COLO668 (cell line): Measurements from ENCODE around the gene ADORA1.
A peak's percentile ranks its signal among the peaks of the same experiment; 100 is the strongest.

Experiments used
- DNase-seq: peaks from one replicate; lab custom pipeline; 2025; ENCODE audit not compliant: unreplicated experiment; lab: John Stamatoyannopoulos, UW

Gene ADORA1

DNA sequence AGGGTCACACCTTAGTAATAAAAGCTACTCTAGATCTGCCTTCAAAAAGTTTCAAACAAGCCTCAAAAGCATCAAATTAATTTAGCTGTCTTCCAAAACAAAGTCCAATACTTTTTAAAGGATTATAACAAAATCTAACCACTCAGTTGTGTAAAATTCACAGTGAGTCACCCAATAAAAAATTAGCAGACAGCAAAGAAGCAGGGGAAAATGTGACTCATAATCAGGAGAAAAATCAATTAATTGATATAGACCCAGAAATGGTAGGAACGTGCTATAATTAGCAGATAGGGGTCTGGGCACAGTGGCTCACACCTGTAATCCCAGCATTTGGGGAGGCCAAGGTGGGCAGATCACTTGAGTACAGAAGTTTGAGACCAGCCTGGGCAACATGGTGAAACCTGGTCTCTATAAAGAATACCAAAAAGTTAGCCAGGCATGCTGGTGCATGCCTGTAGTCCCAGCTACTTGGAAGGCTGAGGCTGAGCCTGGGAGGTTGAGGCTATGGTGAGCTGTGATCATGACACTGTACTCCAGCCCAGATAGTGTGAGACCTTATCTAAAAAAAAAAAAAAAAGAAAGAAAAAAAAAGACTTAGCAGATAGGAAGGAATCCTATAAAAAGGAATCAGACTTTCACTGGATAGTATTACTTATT is 33.6 kb upstream of the ADORA1 start:
- no peak for DNase-seq

DNA sequence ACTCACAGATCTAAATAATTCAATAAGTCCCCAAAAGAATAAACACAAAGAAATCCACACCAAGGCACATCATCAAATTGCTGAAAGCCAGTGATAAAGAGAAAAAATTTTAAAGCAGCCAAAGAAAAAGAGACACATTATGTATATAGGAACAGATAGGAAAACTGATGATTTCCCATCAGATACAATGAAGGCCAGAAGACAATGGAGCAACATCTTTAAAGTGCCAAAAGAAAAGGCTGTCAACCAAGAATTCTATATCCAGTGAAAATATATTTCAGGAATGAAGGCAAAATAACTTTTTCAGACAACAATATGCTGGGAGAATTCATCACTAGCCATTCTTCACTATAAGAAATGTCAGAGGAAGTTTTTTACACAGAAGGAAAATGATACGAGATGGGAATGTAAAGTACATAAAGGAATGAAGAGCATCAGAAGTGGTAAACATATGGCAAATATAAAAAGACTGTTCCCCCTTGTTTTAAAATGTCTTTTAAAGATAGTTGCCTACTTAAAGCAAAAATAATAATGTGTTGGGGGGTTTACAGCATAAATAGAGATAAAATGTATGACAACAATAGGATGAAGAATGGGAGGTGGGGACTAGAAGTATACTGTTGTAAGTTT is 32.4 kb upstream of the ADORA1 start:
- no peak for DNase-seq

DNA sequence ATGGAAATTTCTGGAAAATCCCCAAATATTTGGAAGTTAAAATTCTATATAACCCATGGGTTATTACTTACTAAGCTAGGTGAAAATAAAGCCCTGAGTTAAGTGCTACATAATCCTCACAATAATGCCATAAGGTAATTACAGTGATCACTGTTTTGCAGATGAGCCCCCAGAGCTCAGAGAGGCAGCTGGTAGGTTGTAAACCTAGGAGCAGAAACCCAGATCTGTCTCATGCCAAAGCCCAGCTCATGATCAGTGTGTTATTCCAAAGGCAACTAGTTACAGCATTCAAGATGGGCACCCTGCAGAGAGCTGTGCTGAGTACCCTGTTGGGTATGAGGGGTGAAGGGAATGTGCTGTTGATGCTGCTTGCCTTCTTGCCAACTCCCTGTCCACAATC is 31.0 kb upstream of the ADORA1 start:
- DNase-seq, result no peak

DNA sequence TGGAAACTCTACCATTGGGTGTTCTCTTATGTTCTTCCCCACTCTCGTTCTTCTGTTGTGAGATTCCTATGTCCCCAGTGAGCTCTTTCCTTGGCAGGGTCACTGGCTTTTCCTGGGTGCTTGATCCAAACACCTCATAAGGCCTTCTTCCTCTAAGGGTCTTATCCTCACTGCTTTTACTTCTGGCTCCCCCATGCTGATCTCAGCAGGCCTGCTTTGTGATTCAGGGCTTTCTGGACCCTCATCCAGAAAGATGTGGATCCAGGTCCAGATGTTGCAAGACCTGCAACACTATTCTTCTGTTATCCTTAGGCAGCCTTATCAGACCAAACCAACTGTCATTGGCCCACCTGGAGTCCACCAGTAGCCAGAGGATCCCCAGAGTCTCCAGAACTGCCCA is 30.5 kb upstream of the ADORA1 start:
- no peak for DNase-seq

DNA sequence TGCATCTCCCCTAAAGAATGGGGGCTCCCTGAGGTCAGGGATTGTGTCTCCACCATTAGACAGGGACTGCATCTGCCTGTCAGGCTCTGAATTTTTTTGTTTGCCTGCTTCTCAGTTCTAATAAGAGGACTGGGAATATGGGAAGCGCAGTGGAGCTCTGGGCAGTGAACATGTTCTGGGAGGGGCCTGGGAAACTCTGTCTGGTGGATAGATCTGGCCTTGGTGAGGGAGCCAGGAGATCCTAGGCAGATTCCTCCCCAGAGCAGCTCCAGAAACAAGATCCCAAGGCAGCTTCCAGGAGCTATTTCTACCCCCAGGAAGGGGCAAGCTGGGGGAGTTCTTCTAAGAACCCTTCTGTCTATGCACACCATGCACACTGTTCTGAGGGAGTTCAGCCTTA is 29.1 kb upstream of the ADORA1 start:
- DNase-seq, result no peak

DNA sequence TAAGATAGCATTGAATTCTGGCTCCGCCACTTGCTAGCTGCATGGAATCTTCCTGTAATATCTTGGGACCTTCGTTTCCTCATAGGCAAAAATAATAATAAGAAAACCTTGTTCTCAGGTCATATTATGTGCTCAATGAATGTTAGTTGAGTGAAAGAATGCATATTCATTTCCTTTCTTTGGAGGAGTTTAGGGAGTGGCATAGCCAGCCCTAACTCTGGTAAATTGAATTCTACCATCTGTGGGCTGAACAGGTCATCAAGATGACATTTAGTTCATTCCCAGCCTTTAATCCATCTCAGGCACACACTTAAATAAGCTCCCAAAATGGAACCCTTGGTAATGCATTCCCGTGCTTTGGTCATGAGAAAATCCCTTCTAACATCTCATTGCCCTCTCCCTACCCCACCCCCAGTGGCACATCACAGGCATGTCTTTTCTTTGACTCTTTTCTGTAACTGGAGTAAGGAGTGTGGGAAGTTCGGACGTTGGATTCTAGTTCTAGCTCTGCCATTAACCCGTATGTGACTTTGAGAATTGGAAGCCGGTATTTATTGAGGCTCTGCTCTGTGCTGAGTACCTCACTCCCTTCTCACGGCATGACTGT is 28.5 kb upstream of the ADORA1 start:
- DNase-seq, result no peak

DNA sequence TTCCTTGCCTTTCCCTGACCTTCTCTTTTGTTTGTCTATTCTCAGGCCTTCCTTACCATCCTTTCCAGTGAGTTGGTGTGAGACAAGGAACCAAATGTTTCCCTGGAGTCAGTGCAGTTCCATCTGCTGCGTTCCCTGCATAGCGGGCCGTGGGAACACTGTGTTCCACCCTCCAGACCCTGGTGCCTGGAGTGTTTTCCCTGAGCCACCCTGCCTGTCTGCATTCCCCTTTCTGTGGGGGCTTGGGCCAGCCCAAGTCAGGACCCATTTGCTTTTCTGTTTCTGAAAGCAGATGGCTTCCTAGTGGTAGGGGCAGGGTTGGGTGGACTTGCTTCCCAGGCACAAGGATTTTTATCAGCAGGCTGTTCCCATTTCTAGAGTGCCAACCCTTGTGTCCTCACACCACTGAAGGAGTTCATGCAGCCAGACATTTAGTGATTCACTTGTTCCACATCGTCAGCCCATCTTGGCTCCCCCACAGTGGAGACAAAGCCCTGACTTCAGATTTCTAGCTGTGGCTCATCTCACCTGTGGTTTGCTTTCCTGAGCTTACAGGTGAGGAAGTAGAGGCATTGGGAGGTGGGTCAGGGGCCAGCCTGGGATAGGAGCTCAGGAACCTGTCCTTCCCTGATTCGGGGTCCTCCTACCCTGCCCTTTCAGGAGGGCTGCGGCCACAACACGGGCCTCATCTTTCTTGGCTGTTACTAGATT is 27.6 kb upstream of the ADORA1 start:
- no peak for DNase-seq

DNA sequence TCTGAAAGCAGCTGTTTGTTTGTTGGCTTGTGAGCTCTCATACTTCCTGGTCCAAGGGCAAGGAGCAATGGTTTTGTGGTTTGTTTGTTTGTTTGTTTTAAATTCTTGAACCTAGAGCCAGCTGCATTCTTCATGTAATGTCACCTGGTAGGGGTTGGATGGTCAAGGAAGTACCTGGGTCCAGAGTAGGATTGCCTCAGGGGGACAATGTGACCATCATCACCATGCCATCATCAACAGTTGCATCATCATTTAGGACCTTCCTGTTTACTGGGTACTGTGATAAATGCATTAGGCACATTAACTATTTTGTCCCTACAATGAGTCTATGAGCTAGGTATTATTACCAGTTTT is 27.0 kb upstream of the ADORA1 start:
- no peak for DNase-seq

DNA sequence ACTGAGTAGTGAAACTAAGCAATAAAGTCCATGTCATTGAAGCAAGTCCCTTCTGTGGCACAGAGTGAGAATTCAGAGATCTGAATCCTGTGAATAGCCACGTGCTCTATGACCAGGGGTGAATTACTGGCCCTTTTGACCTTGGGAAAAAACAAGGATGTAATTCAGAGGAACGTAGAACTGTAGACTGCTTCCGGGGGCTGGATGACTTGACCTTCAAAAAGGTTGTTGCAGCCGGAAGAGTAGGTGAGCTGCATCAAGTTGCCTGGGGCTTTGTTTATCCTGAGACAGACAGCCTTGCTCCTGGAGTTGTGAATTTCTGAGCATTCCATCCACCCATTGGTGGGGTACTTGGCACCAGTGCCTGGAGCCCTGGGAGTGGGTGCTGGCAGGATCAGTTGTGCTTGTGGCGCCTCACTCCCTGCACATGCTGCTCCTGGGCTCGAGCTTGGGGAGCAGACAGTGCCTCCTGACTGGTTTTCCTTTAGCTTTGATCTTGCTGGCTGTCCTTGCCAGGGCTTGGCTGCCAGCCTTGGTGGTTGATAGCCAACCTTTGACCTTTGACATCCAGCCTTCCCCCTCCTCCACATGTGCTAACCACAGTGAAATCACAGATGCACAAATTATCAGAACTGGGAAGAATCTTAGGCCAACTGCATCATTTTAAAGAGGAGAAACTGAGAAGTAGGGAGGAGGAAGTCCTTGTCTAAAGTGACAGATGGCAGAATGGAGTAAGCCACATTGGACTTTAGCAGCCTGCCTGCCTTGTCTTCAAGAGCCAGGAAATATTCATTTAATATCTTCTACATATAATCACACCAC is 25.5 kb upstream of the ADORA1 start:
- DNase-seq, result no peak

DNA sequence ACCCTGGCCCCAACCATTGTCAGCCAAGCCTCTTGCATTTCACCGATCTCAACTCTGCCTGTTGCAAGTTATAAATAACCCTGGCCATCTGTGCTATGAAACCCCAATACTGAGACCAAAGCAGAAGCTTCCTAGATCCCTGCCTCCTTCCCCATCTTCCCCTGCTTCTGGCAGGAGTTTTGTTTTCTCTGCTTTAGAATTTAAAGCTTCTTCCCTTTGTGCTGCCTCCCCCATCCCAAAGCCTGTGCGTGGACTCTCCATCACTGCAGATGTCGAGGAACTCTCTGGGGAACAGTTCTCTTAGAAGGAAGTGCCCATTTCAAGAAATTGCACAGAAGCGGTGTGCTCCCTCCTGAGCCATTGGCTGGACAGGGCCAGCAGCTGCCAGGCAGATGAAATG is 24.3 kb upstream of the ADORA1 start:
- no peak for DNase-seq

DNA sequence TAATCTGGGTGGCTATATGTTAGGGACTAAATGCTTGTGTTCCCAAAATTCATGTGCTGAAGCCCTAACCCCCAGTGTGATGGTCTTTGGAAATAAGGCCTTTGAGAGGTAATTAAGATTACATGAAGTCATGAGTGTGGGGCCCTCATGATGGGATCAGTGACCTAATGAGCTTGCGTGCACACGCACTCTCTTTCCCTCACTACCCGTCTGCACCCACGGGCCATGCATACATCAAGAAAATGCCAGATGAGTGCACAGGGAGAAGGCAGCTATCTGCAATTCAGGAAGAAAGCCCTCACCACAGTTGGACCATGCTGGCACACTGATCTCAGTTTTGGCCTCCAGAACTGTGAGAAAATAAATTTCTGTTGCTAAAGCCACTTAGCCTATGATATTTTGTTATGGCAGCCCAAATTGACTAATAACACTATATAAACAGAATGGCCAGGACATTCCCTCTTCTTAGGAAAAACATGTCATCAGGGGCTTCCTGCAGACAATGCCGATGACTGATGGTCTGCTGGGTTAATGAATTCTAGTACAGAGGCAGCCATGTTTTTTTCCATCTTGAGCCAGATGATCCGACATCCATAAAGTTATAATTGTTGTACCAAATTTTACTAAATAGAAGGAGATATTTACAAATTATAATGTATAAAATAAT is 23.6 kb upstream of the ADORA1 start:
- no peak for DNase-seq

DNA sequence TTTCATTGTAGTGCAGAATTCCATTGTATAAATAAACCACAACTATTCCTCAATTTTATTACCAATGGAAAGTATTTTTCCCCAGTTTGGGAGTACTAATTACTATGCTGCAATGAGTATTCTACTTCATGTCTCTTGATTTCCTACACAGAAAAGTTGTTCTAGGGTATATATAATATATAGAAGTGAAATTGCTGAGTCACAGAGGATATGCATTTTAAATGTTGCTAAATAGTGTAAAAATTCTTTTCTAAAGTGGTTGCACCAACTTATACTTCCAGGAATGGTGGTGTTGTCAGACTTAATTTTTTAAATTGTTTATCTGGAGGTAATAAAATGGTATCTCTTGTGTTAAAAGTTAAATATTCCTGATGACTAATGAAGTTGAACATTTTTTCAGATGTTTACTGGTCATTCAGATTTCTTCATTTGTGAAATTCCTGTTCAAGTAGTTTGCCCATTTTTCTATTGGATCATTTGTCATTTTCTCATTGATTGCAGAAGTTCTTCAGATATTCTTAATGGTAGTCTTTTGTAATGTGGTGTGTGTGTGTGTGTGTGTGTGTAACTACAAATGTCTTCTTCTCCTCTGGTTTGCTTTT is 22.6 kb upstream of the ADORA1 start:
- no peak for DNase-seq

DNA sequence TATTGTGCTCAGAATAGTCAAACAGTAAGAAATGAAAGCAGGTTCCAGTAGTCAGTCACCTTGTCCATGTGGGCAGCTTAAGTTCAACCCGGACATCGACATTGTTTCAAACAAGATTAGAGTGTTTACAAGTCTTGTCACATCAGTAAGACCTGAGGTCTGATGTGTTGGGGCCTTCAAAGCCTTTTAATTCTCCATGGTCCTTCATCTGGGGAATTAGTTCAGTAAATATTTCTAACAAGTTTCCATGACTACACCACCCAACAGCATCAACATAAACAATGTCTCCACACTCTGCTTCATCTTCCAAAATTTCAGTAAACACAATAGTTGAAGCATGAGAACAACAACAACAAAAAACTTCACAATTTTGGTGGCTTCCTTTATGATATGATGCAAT is 15.1 kb upstream of the ADORA1 start:
- no peak for DNase-seq

DNA sequence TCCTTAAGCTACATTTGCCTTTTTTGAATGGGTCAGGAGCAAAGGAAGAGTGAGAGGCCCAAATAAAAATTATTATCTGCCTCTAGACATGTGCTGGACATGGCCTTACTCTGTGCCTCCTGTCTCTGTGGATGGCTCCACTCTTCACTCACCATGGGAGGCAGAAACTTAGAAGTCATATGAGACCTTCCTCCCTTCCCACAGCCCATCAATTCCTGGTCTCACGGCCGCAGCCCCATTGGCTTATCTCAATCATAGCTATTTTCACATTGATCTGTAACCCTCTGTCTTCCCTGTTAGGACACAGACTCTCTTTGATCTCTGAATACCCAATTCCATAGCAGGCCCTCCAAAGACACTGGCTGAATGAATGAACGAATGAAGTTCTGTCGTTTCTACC is 14.2 kb upstream of the ADORA1 start:
- no peak for DNase-seq

DNA sequence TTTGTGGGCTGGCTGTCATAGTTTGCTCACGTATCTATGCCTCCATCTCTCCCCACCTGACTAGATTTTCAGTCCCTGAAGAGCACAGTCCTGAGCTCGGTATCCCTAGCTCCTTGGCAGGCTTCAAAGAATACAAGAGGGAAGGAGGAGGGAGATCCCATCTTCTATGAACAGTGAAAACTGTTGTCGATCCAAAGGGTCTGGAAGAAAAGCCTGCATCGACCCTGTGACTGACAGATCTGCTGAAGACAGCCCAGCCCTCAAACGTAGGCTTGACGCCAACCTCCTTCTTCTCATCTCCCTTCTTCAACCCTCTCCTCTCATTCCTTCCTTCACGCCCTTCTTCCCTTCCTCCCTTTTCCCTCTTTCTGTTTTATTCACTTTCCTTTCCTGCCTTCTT is 13.3 kb upstream of the ADORA1 start:
- DNase-seq, result no peak

DNA sequence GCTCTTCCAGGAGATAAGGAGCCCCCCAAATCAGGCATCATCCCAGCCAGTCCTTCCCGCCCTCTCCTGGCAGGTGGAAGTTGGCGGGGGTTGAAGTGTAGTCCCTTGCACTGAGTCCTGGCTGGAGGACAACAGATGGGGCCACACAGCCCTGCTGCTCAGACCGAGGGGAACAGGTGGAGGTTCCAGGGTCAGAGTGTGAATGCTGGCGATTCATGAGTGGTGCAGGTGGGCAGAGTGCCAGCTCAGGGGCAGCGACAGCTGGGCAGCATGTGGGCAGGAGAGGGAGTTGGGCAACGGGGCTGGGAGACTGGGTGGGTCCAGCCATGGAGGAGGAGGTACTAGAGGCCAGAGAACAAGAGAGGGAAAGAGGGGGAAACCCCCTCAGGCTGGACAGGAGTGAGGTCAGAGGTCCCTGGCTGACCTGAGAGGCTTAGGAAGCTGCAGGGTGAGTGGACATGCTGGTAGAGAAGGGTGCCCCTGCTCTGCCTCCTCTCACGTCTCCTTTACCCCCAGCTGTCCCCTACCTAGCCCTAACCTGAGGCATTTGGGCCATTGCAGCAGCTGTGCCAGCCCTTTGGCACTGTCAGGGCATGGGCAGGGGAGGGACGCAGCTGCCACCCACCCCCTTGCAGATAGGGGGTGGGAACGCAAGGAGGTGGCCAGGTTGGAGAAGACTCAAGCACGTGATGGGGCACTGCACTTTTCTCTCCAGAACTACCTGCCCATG is 11.3 kb upstream of the ADORA1 start:
- DNase-seq, result peak; percentile 57

DNA sequence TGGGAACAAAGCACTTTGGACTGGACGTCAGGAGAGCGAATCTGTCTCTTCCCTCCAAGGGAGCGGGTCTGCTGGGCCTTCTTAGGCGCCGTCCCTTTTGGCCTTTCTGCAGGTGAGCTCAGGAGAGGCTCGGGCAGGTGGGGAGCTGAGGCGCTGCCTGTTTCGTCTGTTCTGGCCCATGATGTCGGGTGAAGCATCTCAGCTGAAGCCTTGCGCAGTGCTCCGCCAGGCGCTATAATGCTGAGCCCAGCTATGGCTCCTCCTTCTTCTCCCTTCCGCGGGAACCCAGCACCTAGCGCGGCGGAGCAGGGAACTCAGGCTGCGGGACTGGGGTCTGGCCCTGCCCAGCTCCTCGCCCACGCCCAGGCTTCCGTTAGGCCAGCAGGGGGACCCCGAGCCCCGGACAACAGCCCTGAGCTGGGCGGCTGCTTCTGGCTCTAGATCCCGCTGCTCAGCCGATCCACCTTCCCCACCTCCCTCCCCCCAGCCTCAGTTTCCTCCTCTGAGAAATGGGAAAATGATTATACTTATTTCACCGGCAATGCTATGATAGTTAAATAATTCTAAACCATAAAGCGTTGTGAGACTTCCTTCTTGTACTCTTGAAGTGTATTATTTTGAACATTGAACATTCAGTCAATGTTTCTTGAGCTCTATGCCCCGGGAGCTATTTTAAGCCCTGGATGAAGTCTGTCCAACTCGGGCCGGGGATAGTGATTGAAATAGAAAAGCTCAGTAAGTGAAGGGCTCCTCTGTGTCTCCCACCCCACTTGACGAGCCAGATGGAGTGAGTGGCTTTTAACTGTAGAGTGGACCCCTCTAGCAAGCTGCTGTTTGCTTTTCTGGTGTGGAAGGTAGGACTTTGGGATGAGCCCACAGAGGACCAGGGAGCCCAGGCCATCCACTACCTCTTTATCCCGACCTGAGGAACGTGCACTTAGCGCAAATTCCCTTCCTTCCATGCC is 9.6 kb upstream of the ADORA1 start:
- peak; percentile 85 for DNase-seq

DNA sequence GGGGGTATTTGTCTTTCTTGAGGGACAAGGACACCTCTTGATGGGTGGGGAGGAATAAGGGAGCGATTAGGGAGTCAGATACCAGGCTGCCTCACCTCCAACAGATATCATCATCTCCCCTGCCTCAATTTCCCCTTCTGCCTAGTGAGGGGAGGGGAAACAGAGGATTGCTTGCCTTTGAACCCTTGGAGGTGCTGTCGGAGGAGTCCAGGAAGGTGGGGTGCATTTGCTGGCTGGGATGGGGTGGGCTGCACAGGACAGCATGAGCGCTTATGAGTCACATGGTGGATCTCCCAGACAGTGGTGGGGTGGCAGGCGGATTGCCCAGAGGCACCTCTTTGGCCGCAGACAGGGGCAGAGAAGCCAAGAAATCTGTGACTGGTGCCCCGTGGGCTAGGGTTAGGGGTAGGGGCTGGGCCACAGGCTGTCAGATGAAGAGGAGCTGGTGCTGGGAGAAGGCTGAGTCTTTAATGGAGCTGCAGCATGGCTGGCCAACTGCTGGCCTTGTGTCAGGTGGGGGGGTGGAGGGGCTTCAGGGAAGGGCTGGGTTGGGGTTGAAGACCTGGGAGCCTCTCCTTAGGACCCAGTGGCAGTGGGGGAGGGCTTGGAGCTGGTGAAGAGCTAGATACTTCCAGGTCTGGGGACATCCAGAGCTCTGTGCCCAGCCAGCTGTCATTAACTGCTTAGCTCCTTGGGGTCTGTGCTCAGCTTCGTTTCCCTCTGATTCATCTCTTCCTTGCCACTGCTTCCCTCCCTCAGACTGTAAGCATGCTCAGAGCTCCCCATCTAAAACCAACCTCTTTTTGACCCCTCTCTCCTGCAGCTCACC is 7.0 kb upstream of the ADORA1 start:
- no peak for DNase-seq
